HepG2 (cell line): ENCODE results near the gene ERMARD. TPM values are rescaled to one million over a fixed set of nuclear protein-coding genes. Genes with fewer than 3 reads are reported as not detected.

Experiments
- JUNB ChIP-seq: sonication (generic); formaldehyde crosslinking; IDR thresholded peaks from 2 replicates; pipeline ENCODE4 v1.8.0; 2022; ENCODE audit warnings: missing genetic modification reagents, mild to moderate bottlenecking, borderline replicate concordance
- PRMT3 ChIP-seq: sonication (generic); formaldehyde crosslinking; IDR thresholded peaks from 2 replicates; pipeline ENCODE4 v1.8.1; 2022; ENCODE audit warnings: low read depth, mild to moderate bottlenecking, moderate library complexity, missing genetic modification reagents, borderline replicate concordance
- SRSF9 ChIP-seq: fragments of 200-400 bp; formaldehyde crosslinking; IDR thresholded peaks from 2 replicates; pipeline ENCODE4 v1.6.1; 2018; ENCODE audit warnings: borderline replicate concordance, mild to moderate bottlenecking, low read depth, low read length; ENCODE audit not compliant: insufficient read depth, poor library complexity, severe bottlenecking
- SRY ChIP-seq: sonication (generic); formaldehyde crosslinking; IDR thresholded peaks from 2 replicates; pipeline ENCODE4 v1.8.0; 2022; ENCODE audit warnings: mild to moderate bottlenecking, missing genetic modification reagents
- TBL1XR1 ChIP-seq: fragments of 150-350 bp; IDR thresholded peaks from 2 replicates; pipeline ENCODE4 v1.6.1; 2014; ENCODE audit warnings: borderline replicate concordance, low read length; ENCODE audit not compliant: partially characterized antibody
- TP53 ChIP-seq: sonication (generic); formaldehyde crosslinking; conservative IDR thresholded peaks from 2 replicates; pipeline ENCODE4 v1.4.0; 2020; ENCODE audit warnings: missing genetic modification reagents
- XBP1 ChIP-seq: sonication (generic); formaldehyde crosslinking; IDR thresholded peaks from 2 replicates; pipeline ENCODE4 v1.5.0; 2020; ENCODE audit warnings: missing genetic modification reagents
- ZBTB7B ChIP-seq: sonication (generic); formaldehyde crosslinking; IDR thresholded peaks from 2 replicates; pipeline ENCODE4 v1.4.0; 2020; ENCODE audit warnings: missing genetic modification reagents
- ZFP37 ChIP-seq: sonication (generic); formaldehyde crosslinking; IDR thresholded peaks from 2 replicates; pipeline ENCODE4 v1.4.0; 2020; ENCODE audit warnings: missing genetic modification reagents, borderline replicate concordance
- ZNF251 ChIP-seq: sonication (generic); formaldehyde crosslinking; IDR thresholded peaks from 2 replicates; pipeline ENCODE4 v1.9.0; 2021; ENCODE audit warnings: mild to moderate bottlenecking, missing genetic modification reagents
- ZNF292 ChIP-seq: sonication (generic); formaldehyde crosslinking; IDR thresholded peaks from 2 replicates; pipeline ENCODE4 v1.8.1; 2022; ENCODE audit warnings: mild to moderate bottlenecking, low read depth, missing genetic modification reagents, borderline replicate concordance
- ZNF331 ChIP-seq: sonication (generic); formaldehyde crosslinking; IDR thresholded peaks from 2 replicates; pipeline ENCODE4 v1.4.0; 2020; ENCODE audit warnings: missing genetic modification reagents
- ZNF501 ChIP-seq: sonication (generic); formaldehyde crosslinking; IDR thresholded peaks from 2 replicates; pipeline ENCODE4 v1.5.1; 2020; ENCODE audit warnings: mild to moderate bottlenecking, moderate library complexity, missing genetic modification reagents
- ZNF672 ChIP-seq: sonication (generic); formaldehyde crosslinking; IDR thresholded peaks from 2 replicates; pipeline ENCODE4 v1.8.1; 2022; ENCODE audit warnings: missing genetic modification reagents
- polyA plus RNA-seq, 8 experiments: library from polyadenylated mRNA; depleted of rRNA in 3 of 8; stranded (reverse) in 7 of 8; unstranded in 1 of 8; fragments of >200 nt; fragmentation: Illumina TruSeq in 4 of 8; extraction: Trizol in 4 of 8; gene quantifications; 2 replicates each; pipeline versions ENCODE4 v1.2.1 to v1.2.3, GENCODE V29; 2011 to 2016; ENCODE audit warnings: low read depth in 4 of 8, missing spikeins in 1 of 8, mixed read lengths in 1 of 8; ENCODE audit not compliant: insufficient read depth in 1 of 8
- total RNA-seq, 5 experiments: library from RNA; depleted of rRNA; stranded (reverse); fragments of >200 nt; fragmentation: Illumina TruSeq; extraction: Trizol; gene quantifications; 2 replicates each; pipeline ENCODE4 v1.2.3, GENCODE V29; 2016; ENCODE audit warnings: low read depth in 1 of 5
- TF ChIP-seq, protein P1 (sequence below): sonication (generic); formaldehyde crosslinking; IDR thresholded peaks from 2 replicates; pipeline ENCODE4 v1.8.0; 2022; ENCODE audit warnings: mild to moderate bottlenecking, missing genetic modification reagents, borderline replicate concordance
- TF ChIP-seq, protein P2 (sequence below): sonication (generic); formaldehyde crosslinking; IDR thresholded peaks from 2 replicates; pipeline ENCODE4 v1.8.1; 2022; ENCODE audit warnings: low read depth, mild to moderate bottlenecking, missing genetic modification reagents
- TF ChIP-seq, protein P3 (sequence below): sonication (generic); formaldehyde crosslinking; IDR thresholded peaks from 2 replicates; pipeline ENCODE4 v1.4.0; 2020; ENCODE audit warnings: mild to moderate bottlenecking, missing genetic modification reagents
- TF ChIP-seq, protein P4 (sequence below): sonication (generic); formaldehyde crosslinking; IDR thresholded peaks from 2 replicates; pipeline ENCODE4 v1.9.0; 2021; ENCODE audit warnings: missing genetic modification reagents, borderline replicate concordance

ERMARD gene
- total and polyA plus RNA-seq, 2 of the 13 experiments (the other 11 are each of a cell fraction or from before 2014, with no cell fraction given) = 8.8 to 10.7 TPM

DNA sequence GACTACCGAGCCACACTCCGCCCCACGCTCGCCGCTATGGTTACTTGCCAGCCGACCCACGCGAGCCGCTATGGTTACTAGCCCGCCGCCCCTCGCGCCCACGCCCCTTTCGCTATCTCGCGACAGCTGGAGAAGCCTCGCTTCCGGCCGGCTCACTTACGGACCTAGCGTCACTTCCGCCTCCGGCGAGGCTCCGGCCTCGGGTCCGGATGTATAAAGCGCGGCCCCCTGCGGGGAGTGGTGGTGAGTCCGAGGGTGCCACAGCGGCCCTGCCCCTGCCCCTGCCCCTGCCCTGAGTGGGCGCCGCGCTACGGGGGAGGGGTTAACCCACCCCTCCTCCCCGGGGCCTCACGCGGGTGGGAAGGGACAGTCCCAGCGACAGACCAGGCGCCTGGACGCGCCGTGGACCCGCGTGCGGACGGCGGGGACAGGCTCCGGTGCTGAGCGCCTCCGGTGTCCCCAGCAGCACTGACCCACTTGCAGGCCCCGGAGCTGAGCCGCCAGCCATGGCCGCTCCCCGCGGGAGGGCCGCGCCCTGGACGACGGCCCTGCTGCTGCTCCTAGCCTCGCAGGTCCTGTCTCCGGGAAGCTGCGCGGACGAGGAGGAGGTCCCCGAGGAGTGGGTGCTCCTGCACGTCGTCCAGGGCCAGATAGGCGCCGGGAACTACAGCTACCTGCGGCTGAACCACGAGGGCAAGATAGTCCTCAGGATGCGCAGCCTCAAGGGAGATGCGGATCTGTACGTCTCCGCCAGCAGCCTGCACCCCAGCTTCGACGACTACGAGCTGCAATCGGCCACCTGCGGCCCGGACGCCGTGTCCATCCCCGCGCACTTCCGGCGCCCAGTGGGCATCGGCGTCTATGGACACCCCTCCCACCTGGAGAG is 49.2 kb upstream of the ERMARD start, which contains the start of the genes C6orf120 and WDR27 (continued):
- TF ChIP-seq, protein P1, sequence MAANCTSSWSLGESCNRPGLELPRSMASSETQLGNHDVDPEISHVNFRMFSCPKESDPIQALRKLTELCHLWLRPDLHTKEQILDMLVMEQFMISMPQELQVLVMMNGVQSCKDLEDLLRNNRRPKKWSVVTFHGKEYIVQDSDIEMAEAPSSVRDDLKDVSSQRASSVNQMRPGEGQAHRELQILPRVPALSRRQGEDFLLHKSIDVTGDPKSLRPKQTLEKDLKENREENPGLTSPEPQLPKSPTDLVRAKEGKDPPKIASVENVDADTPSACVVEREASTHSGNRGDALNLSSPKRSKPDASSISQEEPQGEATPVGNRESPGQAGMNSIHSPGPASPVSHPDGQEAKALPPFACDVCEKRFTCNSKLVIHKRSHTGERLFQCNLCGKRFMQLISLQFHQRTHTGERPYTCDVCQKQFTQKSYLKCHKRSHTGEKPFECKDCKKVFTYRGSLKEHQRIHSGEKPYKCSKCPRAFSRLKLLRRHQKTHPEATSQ = peak; percentile 92
- TF ChIP-seq ZNF672 (CRISPR knock-in tag) (peak; percentile 95), TBL1XR1 (peak; percentile 18), PRMT3 (peak; percentile 67; the same call in 1 of the 2 replicates), JUNB (CRISPR knock-in tag) (peak; percentile 12; the same call in 1 of the 2 replicates), ZNF292 (peak; percentile 66), SRSF9 (no peak), ZFP37 (CRISPR knock-in tag) (peak; percentile 91), ZBTB7B (CRISPR knock-in tag) (no peak; the same call in none of the 2 replicates), SRY (CRISPR knock-in tag) (peak; percentile 91), XBP1 (CRISPR knock-in tag) (no peak), ZNF501 (CRISPR knock-in tag) (peak; percentile 98), ZNF251 (CRISPR knock-in tag) (no peak), ZNF331 (CRISPR knock-in tag) (peak; percentile 79), TP53 (CRISPR knock-in tag) (0 out of 2 replicates have a peak, but pooled peaks have one; percentile 25)
- TF ChIP-seq, protein P2, sequence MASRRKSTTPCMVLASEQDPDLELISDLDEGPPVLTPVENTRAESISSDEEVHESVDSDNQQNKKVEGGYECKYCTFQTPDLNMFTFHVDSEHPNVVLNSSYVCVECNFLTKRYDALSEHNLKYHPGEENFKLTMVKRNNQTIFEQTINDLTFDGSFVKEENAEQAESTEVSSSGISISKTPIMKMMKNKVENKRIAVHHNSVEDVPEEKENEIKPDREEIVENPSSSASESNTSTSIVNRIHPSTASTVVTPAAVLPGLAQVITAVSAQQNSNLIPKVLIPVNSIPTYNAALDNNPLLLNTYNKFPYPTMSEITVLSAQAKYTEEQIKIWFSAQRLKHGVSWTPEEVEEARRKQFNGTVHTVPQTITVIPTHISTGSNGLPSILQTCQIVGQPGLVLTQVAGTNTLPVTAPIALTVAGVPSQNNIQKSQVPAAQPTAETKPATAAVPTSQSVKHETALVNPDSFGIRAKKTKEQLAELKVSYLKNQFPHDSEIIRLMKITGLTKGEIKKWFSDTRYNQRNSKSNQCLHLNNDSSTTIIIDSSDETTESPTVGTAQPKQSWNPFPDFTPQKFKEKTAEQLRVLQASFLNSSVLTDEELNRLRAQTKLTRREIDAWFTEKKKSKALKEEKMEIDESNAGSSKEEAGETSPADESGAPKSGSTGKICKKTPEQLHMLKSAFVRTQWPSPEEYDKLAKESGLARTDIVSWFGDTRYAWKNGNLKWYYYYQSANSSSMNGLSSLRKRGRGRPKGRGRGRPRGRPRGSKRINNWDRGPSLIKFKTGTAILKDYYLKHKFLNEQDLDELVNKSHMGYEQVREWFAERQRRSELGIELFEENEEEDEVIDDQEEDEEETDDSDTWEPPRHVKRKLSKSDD (CRISPR knock-in tag) = no peak; the same call in 1 of the 2 replicates
- TF ChIP-seq, protein P3, sequence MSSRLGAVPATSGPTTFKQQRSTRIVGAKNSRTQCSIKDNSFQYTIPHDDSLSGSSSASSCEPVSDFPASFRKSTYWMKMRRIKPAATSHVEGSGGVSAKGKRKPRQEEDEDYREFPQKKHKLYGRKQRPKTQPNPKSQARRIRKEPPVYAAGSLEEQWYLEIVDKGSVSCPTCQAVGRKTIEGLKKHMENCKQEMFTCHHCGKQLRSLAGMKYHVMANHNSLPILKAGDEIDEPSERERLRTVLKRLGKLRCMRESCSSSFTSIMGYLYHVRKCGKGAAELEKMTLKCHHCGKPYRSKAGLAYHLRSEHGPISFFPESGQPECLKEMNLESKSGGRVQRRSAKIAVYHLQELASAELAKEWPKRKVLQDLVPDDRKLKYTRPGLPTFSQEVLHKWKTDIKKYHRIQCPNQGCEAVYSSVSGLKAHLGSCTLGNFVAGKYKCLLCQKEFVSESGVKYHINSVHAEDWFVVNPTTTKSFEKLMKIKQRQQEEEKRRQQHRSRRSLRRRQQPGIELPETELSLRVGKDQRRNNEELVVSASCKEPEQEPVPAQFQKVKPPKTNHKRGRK (CRISPR knock-in tag) = peak; percentile 14; the same call in 1 of the 2 replicates
- TF ChIP-seq, protein P4, sequence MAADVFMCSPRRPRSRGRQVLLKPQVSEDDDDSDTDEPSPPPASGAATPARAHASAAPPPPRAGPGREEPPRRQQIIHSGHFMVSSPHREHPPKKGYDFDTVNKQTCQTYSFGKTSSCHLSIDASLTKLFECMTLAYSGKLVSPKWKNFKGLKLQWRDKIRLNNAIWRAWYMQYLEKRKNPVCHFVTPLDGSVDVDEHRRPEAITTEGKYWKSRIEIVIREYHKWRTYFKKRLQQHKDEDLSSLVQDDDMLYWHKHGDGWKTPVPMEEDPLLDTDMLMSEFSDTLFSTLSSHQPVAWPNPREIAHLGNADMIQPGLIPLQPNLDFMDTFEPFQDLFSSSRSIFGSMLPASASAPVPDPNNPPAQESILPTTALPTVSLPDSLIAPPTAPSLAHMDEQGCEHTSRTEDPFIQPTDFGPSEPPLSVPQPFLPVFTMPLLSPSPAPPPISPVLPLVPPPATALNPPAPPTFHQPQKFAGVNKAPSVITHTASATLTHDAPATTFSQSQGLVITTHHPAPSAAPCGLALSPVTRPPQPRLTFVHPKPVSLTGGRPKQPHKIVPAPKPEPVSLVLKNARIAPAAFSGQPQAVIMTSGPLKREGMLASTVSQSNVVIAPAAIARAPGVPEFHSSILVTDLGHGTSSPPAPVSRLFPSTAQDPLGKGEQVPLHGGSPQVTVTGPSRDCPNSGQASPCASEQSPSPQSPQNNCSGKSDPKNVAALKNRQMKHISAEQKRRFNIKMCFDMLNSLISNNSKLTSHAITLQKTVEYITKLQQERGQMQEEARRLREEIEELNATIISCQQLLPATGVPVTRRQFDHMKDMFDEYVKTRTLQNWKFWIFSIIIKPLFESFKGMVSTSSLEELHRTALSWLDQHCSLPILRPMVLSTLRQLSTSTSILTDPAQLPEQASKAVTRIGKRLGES (CRISPR knock-in tag) = no peak
